DMS 273 (cell line): ENCODE measurements around the gene KIR3DL3.
"Not testable (repeated sequence)": the region's sequence is repeated elsewhere in the genome, so short reads cannot be mapped to it uniquely, and the experiment has no call there.

Experiments
- DNase-seq: peaks from one replicate; lab custom pipeline; 2025; ENCODE audit not compliant: unreplicated experiment; lab: John Stamatoyannopoulos, UW

The KIR3DL3 gene

DNA sequence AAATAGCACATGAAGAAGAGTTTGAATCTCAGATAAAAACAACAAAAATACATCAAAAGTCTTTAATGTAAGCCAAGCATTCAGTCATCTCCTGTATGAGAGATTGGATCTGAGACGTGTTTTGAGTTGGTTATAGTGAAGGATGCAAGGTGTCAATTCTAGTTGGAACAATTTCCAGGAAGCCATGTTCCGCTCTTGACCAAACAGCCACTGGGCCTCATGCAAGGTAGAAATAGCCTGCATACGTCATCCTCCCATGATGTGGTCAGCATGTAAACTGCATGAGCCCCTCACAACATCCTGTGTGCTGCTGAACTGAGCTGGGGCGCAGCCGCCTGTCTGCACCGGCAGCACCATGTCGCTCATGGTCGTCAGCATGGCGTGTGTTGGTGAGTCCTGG, at the start of gene KIR3DL3:
TSS of gene KIR3DL3 (plus strand) at position 301 of the 400 bp plus-strand sequence. CDS start at position 356, 55 bp downstream.
- no peak for DNase-seq

DNA sequence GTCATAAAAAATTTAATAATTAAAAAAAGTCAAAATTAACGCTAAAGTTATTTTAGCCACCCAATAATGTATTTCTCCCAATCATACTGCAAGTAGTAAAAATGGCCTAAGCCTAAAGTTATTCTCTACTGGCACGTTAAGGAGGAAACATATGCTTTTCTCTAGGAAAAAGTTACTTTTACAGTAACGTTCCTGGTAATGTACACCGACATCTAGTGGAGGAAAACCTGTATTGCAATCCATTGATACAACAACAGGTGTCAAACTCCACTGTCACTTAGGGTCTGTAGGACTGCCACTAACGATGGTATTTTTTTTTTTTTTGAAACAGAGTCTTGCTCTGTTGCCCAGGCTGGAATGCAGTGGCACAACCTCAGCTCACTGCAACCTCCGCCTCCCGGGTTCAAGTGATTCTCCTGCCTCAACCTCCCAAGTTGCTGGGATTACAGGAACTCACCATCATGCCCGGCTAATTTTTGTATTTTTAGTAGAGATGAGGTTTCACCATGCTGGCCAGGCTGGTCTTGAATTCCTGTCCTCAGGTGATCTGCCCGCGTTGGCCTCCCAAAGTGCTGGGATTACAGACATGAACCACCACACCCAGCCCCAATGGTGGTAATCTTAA, 47.9 kb upstream of the KIR3DL3 start:
- DNase-seq = peak; percentile 61

DNA sequence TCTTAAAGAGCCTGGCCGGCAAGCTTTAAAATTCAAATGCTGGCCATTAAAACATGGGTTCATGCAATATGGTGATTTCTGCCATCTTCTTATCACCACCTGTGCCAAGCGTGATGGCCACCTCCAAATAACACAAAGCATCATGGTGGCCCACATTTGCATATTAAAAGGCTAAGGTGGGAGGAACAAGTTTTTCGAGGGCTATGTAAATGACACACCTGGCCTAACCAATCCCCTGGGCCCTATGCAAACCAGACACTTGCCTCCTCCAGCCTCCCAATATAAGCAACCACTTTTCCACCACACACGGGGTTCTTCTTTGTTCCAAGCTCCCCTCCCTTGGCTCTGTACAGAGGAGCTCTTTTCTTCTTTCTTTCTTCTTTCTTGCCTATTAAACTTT, 47.0 kb upstream of the KIR3DL3 start:
- no peak for DNase-seq

DNA sequence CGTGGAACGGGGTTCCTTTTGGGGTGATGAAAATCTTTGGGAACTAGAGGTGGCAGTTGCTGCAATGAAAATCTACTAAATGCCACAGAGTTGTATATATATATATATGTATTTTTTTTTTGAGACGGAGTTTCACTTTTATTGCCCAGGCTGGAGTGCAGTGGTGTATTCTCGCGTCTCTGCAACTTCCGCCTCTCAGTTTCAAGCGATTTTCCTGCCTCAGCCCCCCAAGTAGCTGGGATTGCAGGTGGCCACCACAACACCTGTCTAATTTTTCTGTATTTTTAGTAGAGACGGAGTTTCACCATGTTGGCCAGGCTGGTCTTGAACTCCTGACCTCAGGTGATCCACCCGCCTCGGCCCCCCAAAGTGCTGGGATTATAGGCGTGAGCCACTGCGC, 42.6 kb upstream of the KIR3DL3 start:
- not testable (repeated sequence) for DNase-seq

DNA sequence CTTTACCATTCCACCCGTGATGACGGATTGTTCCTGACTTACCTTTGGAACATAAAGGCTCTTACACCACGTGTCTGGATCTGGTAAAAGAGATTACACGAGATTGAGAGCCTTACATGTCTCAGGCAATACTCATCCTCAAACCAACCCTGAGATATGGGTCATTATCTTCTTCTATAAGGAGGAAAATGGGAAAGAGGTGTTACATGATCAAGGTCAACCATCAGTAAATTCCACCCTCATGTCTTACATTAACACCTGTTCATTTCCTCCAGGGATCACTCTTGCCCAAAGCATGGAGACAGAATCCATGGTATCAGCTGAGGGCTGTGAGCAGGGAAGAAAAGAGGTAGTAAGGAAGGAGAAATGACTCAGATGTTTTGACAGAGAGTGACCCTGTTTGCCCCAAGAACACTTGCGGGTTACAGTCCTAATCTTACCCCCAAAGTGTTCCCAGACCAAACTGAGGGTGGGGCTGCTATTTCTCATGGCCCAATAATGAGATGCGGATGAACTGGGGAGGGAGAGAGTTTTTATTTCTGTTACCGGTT, 41.9 kb upstream of the KIR3DL3 start:
- DNase-seq = no peak

DNA sequence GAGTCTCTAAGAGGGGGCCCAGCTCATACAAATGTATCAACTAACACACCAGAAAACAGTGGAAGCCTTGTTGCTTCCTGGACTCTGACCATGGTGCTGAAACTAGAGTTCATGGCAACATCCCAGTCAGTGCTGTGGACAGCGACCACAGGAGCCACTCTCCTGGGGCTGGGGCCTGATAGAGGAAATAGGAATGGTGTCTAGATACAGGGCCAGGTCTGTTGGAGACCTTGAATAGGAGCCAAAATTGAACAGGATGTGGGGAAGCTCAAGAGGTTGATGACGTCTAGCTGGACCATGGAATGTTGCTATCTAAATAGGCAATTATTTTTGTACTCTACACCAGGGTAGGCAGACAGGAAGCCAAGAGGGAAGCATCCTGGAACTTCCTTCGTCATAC, 39.7 kb upstream of the KIR3DL3 start:
- DNase-seq = no peak

DNA sequence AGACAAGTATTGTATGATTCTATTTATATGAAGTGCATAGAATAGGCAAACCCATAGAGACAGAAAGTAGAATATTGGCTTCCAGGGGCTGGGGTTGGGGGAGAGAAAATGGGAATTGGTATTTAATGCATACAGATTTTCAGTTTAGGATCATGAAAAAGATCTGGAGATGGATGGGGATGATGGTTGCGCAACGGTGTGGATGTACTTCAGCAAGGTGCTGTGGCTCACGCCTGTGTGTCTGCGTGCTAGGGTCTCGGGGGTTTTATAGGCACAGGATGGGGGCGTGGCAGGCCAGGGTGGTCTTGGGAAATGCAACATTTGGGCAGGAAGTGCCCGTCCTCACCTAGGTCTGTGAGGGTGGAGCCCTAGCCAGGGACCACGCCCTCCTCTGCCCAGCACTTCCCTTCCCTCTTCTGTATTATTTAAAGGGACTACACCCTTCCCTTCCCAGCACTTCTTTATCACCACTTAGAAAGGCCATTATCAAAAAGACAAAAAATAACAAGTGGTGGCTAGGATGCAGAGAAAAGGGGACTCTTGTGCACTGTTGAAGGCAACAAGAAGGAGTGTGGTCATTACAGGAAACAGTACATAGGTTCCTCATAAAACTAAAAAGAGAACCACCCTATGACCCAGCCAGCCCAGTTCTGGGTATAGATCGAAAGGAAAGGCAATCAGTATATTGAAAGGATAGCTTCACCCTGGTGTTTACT, 32.5 kb upstream of the KIR3DL3 start:
- no peak for DNase-seq

DNA sequence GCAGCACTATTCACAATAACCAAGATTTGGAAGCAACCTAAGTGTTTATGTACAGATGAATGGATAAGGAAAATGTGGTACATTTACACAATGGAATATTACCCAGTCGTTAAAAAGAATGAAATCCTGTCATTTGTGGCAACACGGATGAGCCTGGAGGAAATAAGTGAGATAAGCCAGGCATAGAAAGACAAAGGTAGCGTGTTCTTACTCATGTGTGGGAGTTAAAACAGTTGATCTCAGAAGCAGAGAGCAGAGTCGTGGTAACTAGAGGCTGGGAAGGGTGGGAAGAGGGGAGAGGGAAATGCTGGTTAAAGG, 32.0 kb upstream of the KIR3DL3 start:
- DNase-seq = no peak

DNA sequence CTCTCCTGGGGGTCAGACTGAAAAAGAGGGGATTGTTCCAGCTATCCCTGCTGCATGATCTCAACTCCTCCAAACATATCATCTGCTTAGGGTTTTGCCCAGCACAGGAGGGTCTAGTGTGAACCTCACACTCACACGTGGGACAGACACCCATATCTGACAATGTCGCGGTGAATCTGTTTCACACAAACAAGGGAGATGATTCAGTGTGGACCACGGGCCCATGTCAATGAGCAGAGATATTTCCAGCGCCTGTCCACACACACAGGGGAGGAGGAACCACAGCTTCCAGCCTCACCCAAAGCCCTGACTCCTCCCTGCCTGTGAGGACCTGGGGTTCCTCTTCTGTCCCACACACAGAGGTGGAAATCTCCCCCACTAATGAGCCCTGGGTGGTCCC, 29.6 kb upstream of the KIR3DL3 start:
- no peak for DNase-seq

DNA sequence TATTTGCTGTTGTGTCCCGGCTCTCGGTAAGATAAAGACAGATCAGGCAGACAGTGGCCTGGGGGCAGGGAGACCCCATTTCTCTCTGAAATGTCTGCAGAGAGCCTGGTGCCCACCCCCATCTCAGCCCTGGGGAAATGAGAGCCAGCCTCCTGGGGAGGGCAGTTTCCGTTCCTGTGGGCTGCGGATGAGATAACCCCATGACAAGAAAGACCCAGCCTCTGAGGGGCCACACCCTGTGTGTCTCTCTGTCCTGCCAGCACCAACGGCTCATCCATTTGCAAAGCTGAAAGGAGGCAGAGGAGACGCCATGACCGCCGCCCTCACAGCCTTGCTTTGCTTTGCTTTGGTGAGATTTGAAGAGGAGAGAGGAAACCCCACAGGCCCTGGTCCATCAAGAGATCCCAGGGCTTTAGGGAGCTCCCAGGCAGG, 28.1 kb upstream of the KIR3DL3 start:
- no peak for DNase-seq

DNA sequence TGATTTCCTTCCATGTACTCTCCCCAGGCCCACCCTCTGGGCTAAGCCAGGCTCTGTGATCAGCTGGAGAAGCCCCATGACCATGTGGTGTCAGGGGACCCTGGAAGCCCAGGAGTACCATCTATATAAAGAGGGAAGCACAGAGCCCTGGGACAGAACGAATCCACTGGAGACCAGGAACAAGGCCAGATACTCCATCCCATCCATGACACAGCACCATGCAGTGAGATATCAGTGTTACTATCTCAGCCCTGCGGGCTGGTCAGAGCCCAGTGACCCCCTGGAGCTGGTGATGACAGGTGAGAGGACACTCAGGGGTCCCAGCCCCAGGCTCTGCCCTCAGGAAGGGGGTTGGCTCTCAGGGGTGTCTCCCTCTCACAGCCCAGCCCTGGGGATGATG, 27.5 kb upstream of the KIR3DL3 start:
- no peak for DNase-seq

DNA sequence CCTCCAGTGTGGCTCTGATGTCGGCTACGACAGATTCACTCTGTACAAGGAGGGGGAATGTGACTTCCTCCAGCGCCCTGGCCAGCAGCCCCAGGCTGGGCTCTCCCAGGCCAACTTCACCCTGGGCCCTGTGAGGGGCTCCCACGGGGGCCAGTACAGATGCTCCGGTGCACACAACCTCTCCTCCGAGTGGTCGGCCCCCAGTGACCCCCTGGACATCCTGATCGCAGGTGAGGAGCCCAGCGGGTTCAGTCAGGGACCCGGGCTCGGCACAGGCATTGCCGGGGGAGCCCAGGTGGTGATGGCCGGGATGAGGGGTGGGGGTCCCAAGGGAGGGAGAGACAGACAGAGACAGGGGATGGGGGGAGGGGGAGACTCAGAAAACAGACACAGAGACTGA, 26.5 kb upstream of the KIR3DL3 start:
- DNase-seq = not testable (repeated sequence)

DNA sequence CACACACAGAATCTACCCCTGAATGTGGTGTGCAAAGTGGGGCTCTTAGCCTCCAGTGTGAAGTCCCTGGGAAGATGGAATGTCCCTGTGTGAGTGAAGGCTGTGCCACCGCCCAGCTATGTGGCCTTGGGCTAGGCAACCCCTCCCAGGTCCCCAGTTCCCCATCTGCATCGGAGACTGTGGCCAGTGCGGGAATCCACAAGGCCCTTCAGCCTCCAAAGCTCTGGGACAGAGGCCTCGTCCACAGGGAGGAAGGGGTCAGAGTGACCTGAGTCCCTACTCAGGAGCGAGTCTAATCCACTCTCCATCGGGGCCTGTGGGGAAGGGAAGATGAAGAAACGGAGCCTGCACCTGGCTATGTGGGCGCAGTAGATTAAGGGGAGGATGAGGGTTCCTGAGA, 19.3 kb upstream of the KIR3DL3 start:
- DNase-seq = no peak

DNA sequence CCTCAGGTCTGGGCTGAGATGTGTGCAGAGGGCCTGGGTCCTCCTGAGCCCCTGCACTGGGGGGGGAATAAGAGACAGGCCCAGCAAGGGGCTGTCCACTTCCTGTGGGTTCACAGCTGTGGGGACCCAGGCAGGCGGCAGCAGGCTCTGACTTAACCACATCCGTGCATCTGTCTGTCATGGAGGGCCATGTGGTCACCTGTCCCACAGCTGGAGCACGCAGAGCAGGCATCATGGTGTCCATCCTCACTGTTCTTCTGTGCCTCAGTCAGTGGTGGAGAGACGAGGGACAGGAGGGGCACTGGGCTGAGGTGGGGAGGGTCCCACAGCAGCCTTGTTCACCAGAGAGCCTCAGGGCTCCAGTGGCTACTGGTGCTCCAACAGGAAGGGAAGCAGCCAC, 16.3 kb upstream of the KIR3DL3 start:
- DNase-seq = no peak

DNA sequence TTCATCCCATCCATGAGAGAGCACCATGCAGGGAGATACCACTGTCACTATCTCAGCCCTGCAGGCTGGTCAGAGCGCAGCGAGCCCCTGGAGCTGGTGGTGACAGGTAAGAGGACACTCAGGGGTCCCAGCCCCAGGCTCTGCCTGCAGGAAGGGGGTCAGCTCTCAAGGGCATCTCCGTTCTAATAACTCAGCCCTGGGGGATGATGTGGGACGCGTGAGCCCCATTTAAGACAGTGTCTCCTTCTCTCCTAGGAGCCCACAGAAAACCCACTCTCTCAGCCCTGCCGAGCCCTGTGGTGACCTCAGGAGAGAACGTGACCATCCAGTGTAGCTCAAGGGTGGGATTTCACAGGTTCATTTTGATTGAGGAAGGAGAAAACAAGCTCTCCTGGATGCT, 15.5 kb upstream of the KIR3DL3 start:
- no peak for DNase-seq

DNA sequence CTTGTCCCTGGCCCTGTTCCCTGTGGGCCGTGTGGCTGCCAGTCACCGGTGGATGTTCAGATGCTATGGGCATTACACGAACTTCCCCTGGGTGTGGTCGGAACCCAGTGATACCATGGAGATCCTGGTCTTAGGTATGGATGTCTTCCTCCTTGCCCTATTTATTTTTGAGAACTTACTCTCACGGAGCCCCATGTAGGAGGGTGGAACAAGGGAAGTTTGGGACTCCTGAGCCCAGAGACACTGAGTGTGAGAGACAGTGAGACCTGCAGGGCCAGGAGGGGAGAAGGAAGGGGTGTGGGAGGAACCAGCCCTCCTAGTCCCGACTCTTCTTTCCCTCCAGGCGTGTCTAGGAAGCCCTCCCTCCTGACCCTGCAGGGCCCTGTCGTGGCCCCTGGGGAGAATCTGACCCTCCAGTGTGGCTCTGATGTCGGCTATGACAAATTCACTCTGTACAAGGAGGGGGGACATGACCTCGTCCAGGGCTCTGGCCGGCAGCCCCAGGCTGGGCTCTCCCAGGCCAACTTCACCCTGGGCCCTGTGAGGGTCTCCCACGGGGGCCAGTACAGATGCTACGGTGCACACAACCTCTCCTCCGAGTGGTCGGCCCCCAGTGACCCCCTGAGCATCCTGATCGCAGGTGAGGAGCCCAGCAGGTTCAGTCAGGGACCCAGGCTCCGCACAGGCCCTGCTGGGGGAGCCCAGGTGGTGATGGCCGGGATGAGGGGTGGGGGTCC, 14.9 kb upstream of the KIR3DL3 start:
- no peak for DNase-seq

DNA sequence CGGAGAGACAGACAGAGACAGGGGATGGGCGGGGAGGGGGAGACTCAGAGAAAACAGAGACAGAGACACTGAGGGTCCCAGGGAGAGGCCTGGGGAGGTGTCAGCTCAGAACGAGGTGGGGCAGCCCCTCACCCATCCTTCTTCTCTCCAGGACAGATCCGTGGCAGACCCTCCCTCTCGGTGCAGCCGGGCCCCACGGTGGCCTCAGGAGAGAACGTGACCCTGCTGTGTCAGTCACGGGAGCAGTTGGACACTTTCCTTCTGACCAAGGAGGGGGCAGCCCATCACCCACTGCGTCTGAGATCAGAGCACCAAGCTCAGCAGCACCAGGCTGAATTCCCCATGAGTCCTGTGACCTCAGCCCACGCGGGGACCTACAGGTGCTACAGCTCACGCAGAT, 14.3 kb upstream of the KIR3DL3 start:
- DNase-seq = not testable (repeated sequence)

DNA sequence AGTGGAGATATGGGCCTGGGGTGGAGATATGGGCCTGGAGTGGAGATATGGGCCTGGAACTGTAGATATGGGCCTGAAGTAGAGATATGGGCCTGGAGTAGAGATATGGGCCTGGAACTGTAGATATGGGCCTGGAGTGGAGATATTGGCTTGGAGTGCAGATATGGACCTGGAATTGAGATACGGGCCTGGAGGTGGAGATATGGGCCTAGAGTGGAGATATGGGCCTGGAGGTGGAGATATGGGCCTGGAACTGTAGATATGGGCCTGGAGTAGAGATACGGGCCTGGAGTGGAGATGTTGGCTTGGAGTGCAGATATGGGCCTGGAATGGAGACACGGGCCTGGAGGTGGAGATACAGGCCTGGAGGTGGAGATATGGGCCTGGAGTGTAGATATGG, 402 bp downstream of the KIR3DL3 start:
- DNase-seq = no peak

DNA sequence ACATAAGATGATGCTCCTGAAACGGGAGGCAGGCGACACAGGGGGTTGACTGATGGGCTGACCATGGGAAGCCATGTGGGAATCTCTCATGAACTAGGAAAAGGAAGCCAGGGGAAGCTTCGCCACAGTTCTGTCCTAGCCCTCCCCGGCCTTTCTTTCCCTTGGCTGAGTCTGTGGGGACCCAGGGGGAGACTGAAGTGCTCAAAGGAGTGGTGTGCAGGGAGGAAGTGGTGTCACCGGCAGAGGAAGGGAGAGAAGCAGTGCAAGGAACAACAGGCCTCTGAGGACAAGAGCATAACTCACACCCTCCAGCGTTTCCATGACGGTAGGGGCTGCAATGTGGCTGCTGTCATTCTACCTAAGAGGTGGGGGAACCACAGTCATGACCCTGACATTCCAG, 1.1 kb downstream of the KIR3DL3 start:
- DNase-seq = no peak

DNA sequence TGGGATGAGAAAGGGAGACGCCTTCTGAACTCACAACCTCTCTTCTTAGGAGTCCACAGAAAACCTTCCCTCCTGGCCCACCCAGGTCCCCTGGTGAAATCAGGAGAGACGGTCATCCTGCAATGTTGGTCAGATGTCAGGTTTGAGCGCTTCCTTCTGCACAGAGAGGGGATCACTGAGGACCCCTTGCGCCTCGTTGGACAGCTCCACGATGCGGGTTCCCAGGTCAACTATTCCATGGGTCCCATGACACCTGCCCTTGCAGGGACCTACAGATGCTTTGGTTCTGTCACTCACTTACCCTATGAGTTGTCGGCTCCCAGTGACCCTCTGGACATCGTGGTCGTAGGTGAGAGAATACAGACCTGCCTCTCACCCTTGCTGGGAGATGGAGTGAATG, 3.3 kb downstream of the KIR3DL3 start:
- no peak for DNase-seq

DNA sequence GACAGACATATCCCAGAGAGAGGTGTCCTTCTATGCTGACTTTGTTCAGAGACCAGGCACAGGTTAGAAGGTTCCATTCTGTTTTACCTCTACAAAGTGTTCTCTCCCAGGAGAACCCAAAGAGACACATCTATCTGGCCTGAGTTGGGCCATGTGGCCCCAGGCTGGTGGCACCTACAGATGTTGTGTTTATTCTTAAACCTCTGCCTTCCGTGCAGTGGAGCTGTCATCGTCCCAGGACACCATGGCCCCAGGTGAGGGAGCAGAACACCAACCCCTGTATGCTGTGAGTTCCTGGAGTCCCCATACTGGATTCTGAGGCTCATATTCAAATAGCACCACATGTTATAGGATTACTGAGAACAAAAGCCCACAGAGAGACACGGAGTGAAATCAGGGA, 3.9 kb downstream of the KIR3DL3 start:
- DNase-seq = no peak
